Gastroesophageal sphincter (tissue), 4 donors: ENCODE data around the gene RBPJ. TPM values are rescaled to one million over a fixed set of nuclear protein-coding genes. Genes with fewer than 3 reads are reported as not detected.

Source experiments
- ATAC-seq: fragments of 150-250 bp; one replicate; pipeline ENCODE4 v1.9.1; 2016; ENCODE audit warnings: mild to moderate bottlenecking, moderate library complexity
- H3K27ac ChIP-seq, 4 donors: fragments of 200-600 bp; sonication (generic) in 3 of 4; 1 replicate in 3 of 4; 2 replicates in 1 of 4; pipeline ENCODE4 v1.5.1; 2016 to 2019
- H3K27me3 ChIP-seq: fragments of 200-600 bp; sonication (generic); one replicate; pipeline ENCODE4 v1.5.1; 2019
- H3K36me3 ChIP-seq, 2 donors: fragments of 200-600 bp; sonication (generic); one replicate each; pipeline ENCODE4 v1.5.1; 2019; ENCODE audit warnings: control low read depth in 1 of 2
- H3K4me1 ChIP-seq, 3 donors: fragments of 200-600 bp; sonication (generic); 1 replicate in 2 of 3; 2 replicates in 1 of 3; pipeline ENCODE4 v1.5.1; 2016 to 2019; ENCODE audit warnings: control low read depth in 2 of 3
- H3K4me3 ChIP-seq, 2 donors: fragments of 200-600 bp; sonication (generic); one replicate each; pipeline ENCODE4 v1.5.1; 2019; ENCODE audit warnings: mild to moderate bottlenecking in 1 of 2, moderate library complexity in 1 of 2
- H3K9me3 ChIP-seq, 3 donors: fragments of 200-600 bp; sonication (generic); one replicate each; pipeline ENCODE4 v1.5.1; 2017 to 2019; ENCODE audit warnings: control low read depth in 2 of 3
- EP300 ChIP-seq: sonication (generic); formaldehyde crosslinking; IDR thresholded peaks from one replicate; pipeline ENCODE4 v1.6.1; 2017; ENCODE audit warnings: antibody characterized with exemption, mild to moderate bottlenecking
- POLR2A ChIP-seq, 2 donors: fragments of 450-650 bp; IDR thresholded peaks; one replicate each; pipeline ENCODE4 v1.6.1; 2017; ENCODE audit warnings: antibody characterized with exemption in 2 of 2, mild to moderate bottlenecking in 2 of 2, moderate library complexity in 1 of 2
- POLR2AphosphoS5 ChIP-seq: sonication (generic); formaldehyde crosslinking; IDR thresholded peaks from one replicate; pipeline ENCODE4 v1.6.1; 2017; ENCODE audit warnings: antibody characterized with exemption
- WGBS, 2 donors: methylation state at CpG; one replicate each; pipeline ENCODE4 v1.1.5; 2018; ENCODE audit warnings: low coverage in 1 of 2; 5-methylcytosine and 5-hydroxymethylcytosine counted together
- total RNA-seq, 4 donors: library from RNA; depleted of rRNA; stranded (reverse); fragments of >200 nt; gene quantifications; one replicate each; pipeline ENCODE4 v1.1.0, GENCODE V29; 2016
- TF ChIP-seq, protein P1 (sequence below), 4 experiments: fragments of 200-600 bp in 2 of 4; fragments of 450-650 bp in 2 of 4; sonication (generic) in 1 of 4; IDR thresholded peaks; one replicate each; pipeline ENCODE4 v1.5.1; 2017 to 2019; ENCODE audit warnings: antibody characterized with exemption in 4 of 4, mild to moderate bottlenecking in 2 of 4, moderate library complexity in 2 of 4

RBPJ gene
- total RNA-seq, 4 donors from 2014 or later: 49.5 to 128 (median 77.6) TPM

DNA sequence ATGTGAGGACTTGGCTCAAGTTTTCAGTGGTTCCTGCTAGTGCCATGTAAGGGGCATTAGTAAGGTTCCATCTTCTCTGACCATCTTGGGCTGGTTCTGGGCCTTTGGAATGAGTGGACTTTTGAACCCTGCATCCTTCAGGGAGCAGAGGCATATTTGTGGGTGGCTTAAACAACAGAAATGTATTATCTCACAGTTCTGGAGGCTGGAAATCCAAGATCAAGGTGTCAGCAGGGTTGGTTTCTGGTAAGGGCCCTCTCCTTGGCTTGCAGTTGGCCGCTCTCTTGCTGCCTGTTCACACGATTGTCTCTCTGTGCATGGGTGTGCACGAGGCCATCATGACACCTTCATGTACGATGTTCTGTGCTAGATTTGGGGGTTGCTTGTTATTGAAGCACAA, 148.2 kb downstream of the RBPJ start:
- WGBS, 2 donors: 67 to 71% methylated on average over 3 to 4 of the region's 4 CpGs
- no peak overlapping the region for H3K27ac ChIP-seq
- no peak for ATAC-seq

DNA sequence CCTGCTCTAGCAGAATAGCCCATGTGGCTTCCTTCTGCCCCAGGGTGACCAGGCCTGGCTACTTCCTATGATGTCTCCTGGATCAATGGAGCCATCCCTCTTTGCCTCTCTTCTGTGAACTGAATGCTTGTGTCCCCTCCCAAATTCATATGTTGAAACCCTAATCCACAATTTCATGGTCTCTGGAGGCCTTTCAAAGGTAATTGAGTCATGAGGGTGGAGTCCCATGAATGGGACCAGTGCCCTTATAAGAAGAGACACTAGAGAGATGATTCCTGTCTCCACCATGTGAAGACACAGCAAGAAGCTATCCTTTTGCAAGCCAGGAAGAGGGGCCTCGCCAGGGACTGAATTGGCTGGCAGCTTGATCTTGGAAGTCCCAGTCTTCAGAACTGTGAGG, 151.1 kb downstream of the RBPJ start:
- H3K36me3 ChIP-seq: no peaks in the 10 kb centered on the region
- ATAC-seq: no peak
- no peaks in the 10 kb centered on the region for H3K4me1 ChIP-seq
- H3K9me3 ChIP-seq: no peaks in the 10 kb centered on the region
- no peak for TF ChIP-seq EP300
- no peak for TF ChIP-seq POLR2A (IDR thresholded peaks at IDR 0.05)
- TF ChIP-seq, protein P1, sequence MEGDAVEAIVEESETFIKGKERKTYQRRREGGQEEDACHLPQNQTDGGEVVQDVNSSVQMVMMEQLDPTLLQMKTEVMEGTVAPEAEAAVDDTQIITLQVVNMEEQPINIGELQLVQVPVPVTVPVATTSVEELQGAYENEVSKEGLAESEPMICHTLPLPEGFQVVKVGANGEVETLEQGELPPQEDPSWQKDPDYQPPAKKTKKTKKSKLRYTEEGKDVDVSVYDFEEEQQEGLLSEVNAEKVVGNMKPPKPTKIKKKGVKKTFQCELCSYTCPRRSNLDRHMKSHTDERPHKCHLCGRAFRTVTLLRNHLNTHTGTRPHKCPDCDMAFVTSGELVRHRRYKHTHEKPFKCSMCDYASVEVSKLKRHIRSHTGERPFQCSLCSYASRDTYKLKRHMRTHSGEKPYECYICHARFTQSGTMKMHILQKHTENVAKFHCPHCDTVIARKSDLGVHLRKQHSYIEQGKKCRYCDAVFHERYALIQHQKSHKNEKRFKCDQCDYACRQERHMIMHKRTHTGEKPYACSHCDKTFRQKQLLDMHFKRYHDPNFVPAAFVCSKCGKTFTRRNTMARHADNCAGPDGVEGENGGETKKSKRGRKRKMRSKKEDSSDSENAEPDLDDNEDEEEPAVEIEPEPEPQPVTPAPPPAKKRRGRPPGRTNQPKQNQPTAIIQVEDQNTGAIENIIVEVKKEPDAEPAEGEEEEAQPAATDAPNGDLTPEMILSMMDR (IDR thresholded peaks at IDR 0.05): no peak
- no peak for TF ChIP-seq POLR2AphosphoS5
- no peak overlapping the region for H3K27ac ChIP-seq
- no peak overlapping the region for H3K4me3 ChIP-seq
- H3K27me3 ChIP-seq: no peaks in the 10 kb centered on the region
- no CpG with 5 or more reads among the region's 1 CpG for WGBS, 2 donors

More for the DNA sequence above, 148.2 kb downstream of the RBPJ start:
- Histone ChIP-seq H3K9me3 (no peaks in the 10 kb centered on the region), H3K4me1 (peaks cover 0 to 6% (median 0%) of the 10 kb centered on the region in 3 donors), H3K36me3 (no peaks in the 10 kb centered on the region), H3K4me3 (no peak overlapping the region), H3K27me3 (no peaks in the 10 kb centered on the region)
- TF ChIP-seq EP300 (no peak), POLR2A (IDR thresholded peaks at IDR 0.05) (no peak)

DNA sequence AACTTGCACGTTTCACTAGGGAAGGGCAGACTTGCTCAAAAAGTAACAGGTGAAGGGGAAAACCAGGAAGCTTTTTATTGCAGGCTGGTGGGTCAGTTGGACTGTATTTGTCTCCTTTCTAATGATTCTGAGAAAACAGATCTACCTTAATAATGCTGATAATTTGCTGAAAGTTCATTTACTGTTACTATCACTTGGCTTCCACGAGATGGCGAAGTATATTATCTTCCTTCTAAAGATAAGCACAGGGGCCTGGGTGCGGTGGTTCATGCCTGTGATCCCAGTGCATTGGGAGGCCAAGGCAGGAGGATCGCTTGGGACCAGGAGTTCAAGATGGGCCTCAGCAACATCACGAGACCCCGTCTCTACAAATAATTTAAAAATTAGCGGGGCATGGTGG, 153.1 kb downstream of the RBPJ start:
- no peaks in the 10 kb centered on the region for H3K36me3 ChIP-seq
- no peaks in the 10 kb centered on the region for H3K4me1 ChIP-seq
- TF ChIP-seq POLR2A (IDR thresholded peaks at IDR 0.05) (no peak), POLR2AphosphoS5 (no peak), EP300 (no peak)
- TF ChIP-seq, protein P1 (IDR thresholded peaks at IDR 0.05): no peak
- H3K27me3 ChIP-seq: no peaks in the 10 kb centered on the region
- no peak overlapping the region for H3K4me3 ChIP-seq
- H3K9me3 ChIP-seq: no peaks in the 10 kb centered on the region
- no peak overlapping the region for H3K27ac ChIP-seq
- 91 to 95% methylated on average over 5 to 7 of the region's 8 CpGs for WGBS, 2 donors
- ATAC-seq: no peak

DNA sequence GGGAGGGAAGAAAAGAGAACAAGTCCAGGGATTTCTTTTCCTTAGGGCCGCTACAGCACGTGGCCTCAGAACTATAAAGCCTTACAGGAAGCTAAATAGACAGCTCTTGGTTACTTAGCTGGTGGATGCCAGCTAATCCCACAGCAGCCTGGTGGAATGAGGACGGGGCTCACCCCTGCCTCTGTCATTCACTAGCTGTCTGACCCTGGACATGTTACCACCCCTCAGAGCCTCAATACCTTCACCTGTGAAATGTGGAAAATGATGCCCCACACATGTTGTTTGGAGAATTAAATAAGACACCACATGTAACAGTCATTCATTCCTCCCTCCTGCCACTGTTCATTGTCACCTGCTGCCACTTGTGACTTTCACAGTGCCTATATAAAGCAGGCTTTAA, 153.7 kb downstream of the RBPJ start:
- WGBS, 2 donors: 81 to 86% methylated on average over 3 of the region's 3 CpGs
- H3K4me3 ChIP-seq: no peak overlapping the region
- TF ChIP-seq, protein P1 (IDR thresholded peaks at IDR 0.05): no peak
- TF ChIP-seq EP300: no peak
- TF ChIP-seq POLR2A (IDR thresholded peaks at IDR 0.05): no peak
- TF ChIP-seq POLR2AphosphoS5: no peak
- no peak overlapping the region for H3K27ac ChIP-seq
- H3K36me3 ChIP-seq: no peaks in the 10 kb centered on the region
- no peaks in the 10 kb centered on the region for H3K9me3 ChIP-seq
- H3K27me3 ChIP-seq: no peaks in the 10 kb centered on the region
- no peaks in the 10 kb centered on the region for H3K4me1 ChIP-seq
- no peak for ATAC-seq

DNA sequence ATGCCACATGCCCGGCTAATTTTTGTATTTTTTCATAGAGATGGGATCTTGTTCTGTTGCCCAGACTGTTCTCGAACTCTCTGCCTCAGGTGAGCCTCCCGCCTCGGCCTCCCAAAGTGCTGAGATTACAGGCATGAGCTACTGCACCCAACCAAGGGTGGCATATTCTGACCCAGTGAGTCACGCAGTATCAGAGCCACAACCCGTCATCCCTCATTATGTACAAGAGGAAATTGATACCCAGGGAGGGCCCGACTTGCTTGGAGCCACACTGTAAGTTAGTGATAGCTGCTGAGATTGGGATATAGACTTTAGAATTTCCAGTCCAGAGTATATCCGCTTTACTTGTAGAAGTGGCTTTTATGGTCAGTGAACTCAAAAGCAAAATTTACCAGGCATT, 154.9 kb downstream of the RBPJ start:
- no peak overlapping the region for H3K4me3 ChIP-seq
- WGBS, 2 donors: 95 to 100% methylated on average over 3 to 4 of the region's 8 CpGs
- H3K36me3 ChIP-seq: no peaks in the 10 kb centered on the region
- H3K27me3 ChIP-seq: no peaks in the 10 kb centered on the region
- no peaks in the 10 kb centered on the region for H3K4me1 ChIP-seq
- no peaks in the 10 kb centered on the region for H3K9me3 ChIP-seq
- no peak overlapping the region for H3K27ac ChIP-seq
- TF ChIP-seq, protein P1 (IDR thresholded peaks at IDR 0.05): no peak
- TF ChIP-seq POLR2AphosphoS5 (no peak), EP300 (no peak), POLR2A (IDR thresholded peaks at IDR 0.05) (no peak)
- ATAC-seq: no peak
